Upper lobe of right lung (tissue), 1 donor: Measurements from ENCODE around the gene ILK. TPM values are rescaled to one million over a fixed set of nuclear protein-coding genes. Genes with fewer than 3 reads are reported as not detected.

ENCODE experiments used
- ATAC-seq: fragments of 200-7000 bp; cut with Tn5 transposase; one replicate; pipeline ENCODE4 v1.9.1; 2020; ENCODE audit warnings: mild to moderate bottlenecking, moderate library complexity
- DNase-seq: peaks from one replicate; pipeline ENCODE4 v3.0.0-alpha.2; 2020
- H3K27ac ChIP-seq: fragments of 200-600 bp; one replicate; pipeline ENCODE4 v1.8.0; 2022
- H3K27me3 ChIP-seq: fragments of 200-600 bp; one replicate; pipeline ENCODE4 v1.8.0; 2022; ENCODE audit warnings: mild to moderate bottlenecking
- H3K36me3 ChIP-seq: fragments of 200-600 bp; one replicate; pipeline ENCODE4 v1.8.0; 2022
- H3K4me1 ChIP-seq: fragments of 200-600 bp; one replicate; pipeline ENCODE4 v1.8.0; 2022
- H3K4me3 ChIP-seq: fragments of 200-600 bp; one replicate; pipeline ENCODE4 v1.8.0; 2022; ENCODE audit warnings: mild to moderate bottlenecking
- H3K9me3 ChIP-seq: fragments of 200-600 bp; one replicate; pipeline ENCODE4 v1.8.0; 2022
- CTCF ChIP-seq: fragments of 200-600 bp; IDR thresholded peaks from one replicate; pipeline ENCODE4 v1.8.0; 2022; ENCODE audit warnings: antibody characterized with exemption
- intact Hi-C: fragments of 100-400 bp; cut with DNase I; formaldehyde crosslinking; loops from one replicate; pipeline ENCODE4 v1.11.0; 2022
- total RNA-seq: library from RNA; stranded (reverse); fragmentation: NEBNext Ultra II Directional; extraction: Animal tissue kit (Norgen Biotek cat#: 25700); gene quantifications from one replicate; pipeline ENCODE4 v1.2.1, GENCODE V29; 2021
- donor health status: DM: no; HTN: yes; CAD: no; lungs with severe emphysema.

ILK gene
- total RNA-seq, 1 donor from 2014 or later = 148 TPM

DNA sequence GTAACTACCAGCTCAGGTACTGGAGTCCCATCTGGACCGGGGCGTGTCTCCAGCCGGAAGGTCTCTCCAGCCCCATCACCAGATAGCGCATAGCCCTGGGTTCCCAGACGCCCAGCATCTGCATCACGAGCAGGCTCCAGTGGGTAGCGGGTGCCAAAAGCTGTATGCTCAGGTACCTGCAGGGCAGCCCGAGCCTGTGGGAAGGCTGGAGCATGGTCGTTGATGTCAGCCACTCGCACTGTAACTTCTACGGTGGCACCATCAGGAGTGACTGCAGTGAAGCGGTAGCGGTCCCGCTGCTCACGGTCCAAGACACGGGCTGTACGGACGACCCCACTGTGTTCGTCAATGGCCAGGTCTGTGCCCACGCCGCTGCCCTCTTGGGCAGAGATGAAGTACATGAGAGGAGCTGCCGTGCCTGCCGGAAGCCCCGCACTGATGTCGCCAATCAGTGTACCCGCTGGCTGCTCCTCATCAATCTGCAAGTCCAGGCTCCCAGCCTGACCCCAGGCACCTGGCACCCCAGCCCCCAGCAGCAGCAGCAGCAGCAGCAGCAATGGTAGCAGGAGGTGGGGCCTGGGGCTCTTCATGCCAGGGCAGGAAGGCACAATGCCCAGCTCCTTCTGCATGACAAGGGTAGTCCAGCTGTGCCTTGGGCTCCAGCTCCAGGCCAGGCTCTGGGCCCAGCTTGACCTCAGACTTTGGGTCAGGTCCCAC, 37.6 kb downstream of the ILK start:
- no peak for DNase-seq
- intact Hi-C loops = no loop called here
- H3K27ac ChIP-seq = no peak overlapping the region
- H3K27me3 ChIP-seq = no peaks in the 10 kb centered on the region
- peaks cover 32% of the 10 kb centered on the region for H3K4me1 ChIP-seq
- H3K36me3 ChIP-seq = no peaks in the 10 kb centered on the region
- TF ChIP-seq CTCF = no peak
- H3K9me3 ChIP-seq = no peaks in the 10 kb centered on the region
- H3K4me3 ChIP-seq = no peak overlapping the region
- ATAC-seq = no peak

- peaks cover 32% of the 10 kb centered on the region for H3K4me1 ChIP-seq
- ATAC-seq (no peak), DNase-seq (no peak)
- no peaks in the 10 kb centered on the region for H3K9me3 ChIP-seq
- no peaks in the 10 kb centered on the region for H3K27me3 ChIP-seq
- no peak for TF ChIP-seq CTCF
- intact Hi-C loops = no loop called here
- H3K36me3 ChIP-seq = no peaks in the 10 kb centered on the region
- no peak overlapping the region for H3K4me3 ChIP-seq
- no peak overlapping the region for H3K27ac ChIP-seq
Measured at GRCh38 chr11:6642957-6643356, 39.4 kb downstream of the ILK start.

DNA sequence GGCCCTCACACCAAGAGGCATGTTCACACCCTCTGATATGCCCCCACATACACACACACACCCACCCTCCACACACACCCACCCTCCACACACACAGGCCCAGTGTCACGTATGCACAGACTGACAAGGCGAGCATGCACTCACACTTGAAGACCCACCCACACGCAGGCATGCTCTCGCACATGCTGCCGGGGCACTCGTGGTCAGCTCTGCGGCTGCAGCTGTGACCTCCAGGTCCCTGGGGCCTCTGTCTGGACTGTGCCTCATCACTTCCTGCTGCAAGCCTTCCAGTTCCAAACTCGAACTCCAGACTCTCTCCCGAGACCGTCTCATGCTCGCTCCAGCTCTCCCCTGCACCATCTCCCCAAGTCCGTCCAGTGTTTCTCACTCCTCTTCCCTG, 42.5 kb downstream of the ILK start:
- peak overlapping the region; percentile 47 for H3K27ac ChIP-seq
- intact Hi-C loops = no loop called here
- H3K36me3 ChIP-seq = no peaks in the 10 kb centered on the region
- ATAC-seq (peak; percentile 44), DNase-seq (no peak)
- H3K27me3 ChIP-seq = no peaks in the 10 kb centered on the region
- TF ChIP-seq CTCF = no peak
- no peaks in the 10 kb centered on the region for H3K9me3 ChIP-seq
- H3K4me1 ChIP-seq = peaks cover 24% of the 10 kb centered on the region
- no peak overlapping the region for H3K4me3 ChIP-seq

DNA sequence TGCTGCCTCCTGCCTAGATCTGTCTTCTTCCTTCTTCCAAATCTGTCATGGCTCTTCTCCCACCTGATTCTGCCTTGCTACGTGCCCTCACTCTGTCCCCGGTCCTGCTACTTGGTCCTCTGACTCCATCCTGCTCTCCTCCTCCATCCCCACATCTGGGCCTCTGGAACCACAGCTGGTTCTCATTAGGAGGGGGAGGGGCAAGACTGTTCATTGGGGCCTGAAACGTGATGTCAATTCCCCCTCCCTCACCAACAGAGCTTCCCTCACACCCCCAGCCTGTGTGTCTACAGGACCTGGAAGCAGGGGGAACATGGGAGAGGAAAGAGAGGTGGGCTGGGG, 43.0 kb downstream of the ILK start:
- Histone ChIP-seq H3K9me3 (no peaks in the 10 kb centered on the region), H3K4me3 (no peak overlapping the region), H3K27ac (peak overlapping the region; percentile 66), H3K27me3 (no peaks in the 10 kb centered on the region), H3K4me1 (peaks cover 24% of the 10 kb centered on the region), H3K36me3 (no peaks in the 10 kb centered on the region)
- no peak for ATAC-seq
- intact Hi-C loops = no loop called here
- no peak for DNase-seq
- no peak for TF ChIP-seq CTCF

DNA sequence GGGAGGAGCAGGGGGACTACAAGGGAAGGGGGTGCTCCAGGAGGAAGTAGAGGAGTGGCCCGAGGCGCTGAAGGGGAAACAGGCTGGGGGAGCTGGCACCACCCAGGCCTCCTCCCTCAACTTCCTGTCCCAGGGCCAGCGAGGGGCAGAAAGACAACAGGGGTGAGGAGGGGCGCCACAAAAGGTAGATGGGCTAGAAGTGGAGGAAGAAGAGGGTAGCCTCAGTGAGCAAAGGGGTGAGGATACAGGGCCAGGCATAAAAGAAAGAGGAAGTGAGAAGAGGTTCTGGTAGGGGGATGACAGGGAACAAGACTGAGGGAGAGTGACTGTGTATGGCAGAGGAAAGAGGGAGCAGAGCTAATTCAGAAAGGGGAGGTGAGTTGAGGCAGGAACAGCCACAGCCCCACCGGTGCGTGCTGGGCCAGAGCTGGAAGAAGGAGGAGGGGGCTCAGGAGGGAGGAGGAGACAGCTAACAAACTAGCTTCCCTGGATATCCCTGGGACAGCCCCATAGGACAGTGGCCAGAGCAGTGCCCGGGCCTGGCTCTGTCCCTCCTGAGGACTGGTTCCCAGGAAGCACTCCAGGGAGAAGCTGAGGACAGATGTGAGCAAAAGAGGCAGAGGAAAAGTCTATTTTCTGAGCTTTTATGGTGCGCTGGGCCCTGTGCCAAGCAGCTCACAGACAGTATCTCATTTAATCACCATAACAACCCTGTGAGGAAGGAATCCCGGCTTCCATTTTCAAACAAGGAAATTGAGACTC, 43.5 kb downstream of the ILK start:
- no peak overlapping the region for H3K4me3 ChIP-seq
- H3K9me3 ChIP-seq = no peaks in the 10 kb centered on the region
- H3K36me3 ChIP-seq = no peaks in the 10 kb centered on the region
- no peak for TF ChIP-seq CTCF
- ATAC-seq = peak; percentile 54
- no peaks in the 10 kb centered on the region for H3K27me3 ChIP-seq
- peak overlapping the region; percentile 66 for H3K27ac ChIP-seq
- intact Hi-C loops = no loop called here
- DNase-seq = no peak
- peaks cover 24% of the 10 kb centered on the region for H3K4me1 ChIP-seq
